GM06990 (cell line): ENCODE measurements around the gene ADAM20.
"Not testable (repeated sequence)": the region's sequence is repeated elsewhere in the genome, so short reads cannot be mapped to it uniquely, and the experiment has no call there.

ENCODE experiments used
- DNase-seq: peaks from one replicate; pipeline ENCODE4 v3.0.0-alpha.2; 2011; ENCODE audit not compliant: insufficient read length; ENCODE audit errors: extremely low read depth
- H3K27me3 ChIP-seq: replicated peaks from 2 replicates; pipeline ENCODE4 v1.6.0; 2011; ENCODE audit warnings: low read length; ENCODE audit not compliant: control insufficient read depth, insufficient read depth
- H3K36me3 ChIP-seq: 2 replicates; pipeline ENCODE4 v1.5.1; 2011; ENCODE audit warnings: low read length; ENCODE audit not compliant: control insufficient read depth, insufficient read depth
- H3K4me3 ChIP-seq: replicated peaks from 2 replicates; pipeline ENCODE4 v1.5.1; 2011; ENCODE audit warnings: low read depth, mild to moderate bottlenecking, control low read depth, low read length
- TF ChIP-seq, protein P1 (sequence below): IDR thresholded peaks from 2 replicates; pipeline ENCODE4 v1.5.1; 2011; ENCODE audit warnings: low read length, control low read depth, mild to moderate bottlenecking, inconsistent platforms; ENCODE audit not compliant: insufficient read depth, poor library complexity, severe bottlenecking

ADAM20 gene

DNA sequence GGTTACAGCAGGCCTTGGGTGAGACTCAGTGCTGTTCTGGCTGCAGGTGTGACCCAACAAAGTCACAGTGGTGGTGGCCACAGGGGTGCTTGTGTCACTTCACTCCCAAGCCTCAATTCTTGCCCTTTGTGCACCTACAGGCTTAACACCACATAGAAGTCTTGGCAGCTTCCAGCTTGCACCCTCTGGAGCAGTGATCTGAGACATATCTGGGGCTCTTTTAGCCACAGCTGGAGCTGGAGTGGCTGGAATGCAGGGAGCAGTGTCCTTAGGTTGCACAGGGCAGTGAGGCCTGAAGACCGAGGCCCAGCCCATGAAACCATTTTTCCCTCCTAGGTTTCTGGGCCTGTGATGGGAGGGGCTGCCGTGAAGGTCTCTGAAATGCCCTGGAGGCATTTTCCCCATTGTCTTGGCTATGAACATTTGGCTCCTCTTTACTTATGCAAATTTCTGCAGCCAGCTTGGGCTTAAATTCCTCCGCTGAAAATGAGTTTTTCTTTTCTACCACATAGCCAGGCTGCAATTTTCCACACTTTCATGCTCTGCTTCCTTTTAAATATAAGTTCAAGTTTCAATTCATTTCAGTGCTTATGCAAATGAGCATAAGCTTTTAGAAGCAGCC lies 45.1 kb downstream of the ADAM20 start:
- DNase-seq: no peak
- Histone ChIP-seq H3K27me3 (no peaks in the 10 kb centered on the region), H3K36me3 (no peaks in the 10 kb centered on the region), H3K4me3 (no peak overlapping the region)
- TF ChIP-seq, protein P1, sequence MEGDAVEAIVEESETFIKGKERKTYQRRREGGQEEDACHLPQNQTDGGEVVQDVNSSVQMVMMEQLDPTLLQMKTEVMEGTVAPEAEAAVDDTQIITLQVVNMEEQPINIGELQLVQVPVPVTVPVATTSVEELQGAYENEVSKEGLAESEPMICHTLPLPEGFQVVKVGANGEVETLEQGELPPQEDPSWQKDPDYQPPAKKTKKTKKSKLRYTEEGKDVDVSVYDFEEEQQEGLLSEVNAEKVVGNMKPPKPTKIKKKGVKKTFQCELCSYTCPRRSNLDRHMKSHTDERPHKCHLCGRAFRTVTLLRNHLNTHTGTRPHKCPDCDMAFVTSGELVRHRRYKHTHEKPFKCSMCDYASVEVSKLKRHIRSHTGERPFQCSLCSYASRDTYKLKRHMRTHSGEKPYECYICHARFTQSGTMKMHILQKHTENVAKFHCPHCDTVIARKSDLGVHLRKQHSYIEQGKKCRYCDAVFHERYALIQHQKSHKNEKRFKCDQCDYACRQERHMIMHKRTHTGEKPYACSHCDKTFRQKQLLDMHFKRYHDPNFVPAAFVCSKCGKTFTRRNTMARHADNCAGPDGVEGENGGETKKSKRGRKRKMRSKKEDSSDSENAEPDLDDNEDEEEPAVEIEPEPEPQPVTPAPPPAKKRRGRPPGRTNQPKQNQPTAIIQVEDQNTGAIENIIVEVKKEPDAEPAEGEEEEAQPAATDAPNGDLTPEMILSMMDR: no peak

DNA sequence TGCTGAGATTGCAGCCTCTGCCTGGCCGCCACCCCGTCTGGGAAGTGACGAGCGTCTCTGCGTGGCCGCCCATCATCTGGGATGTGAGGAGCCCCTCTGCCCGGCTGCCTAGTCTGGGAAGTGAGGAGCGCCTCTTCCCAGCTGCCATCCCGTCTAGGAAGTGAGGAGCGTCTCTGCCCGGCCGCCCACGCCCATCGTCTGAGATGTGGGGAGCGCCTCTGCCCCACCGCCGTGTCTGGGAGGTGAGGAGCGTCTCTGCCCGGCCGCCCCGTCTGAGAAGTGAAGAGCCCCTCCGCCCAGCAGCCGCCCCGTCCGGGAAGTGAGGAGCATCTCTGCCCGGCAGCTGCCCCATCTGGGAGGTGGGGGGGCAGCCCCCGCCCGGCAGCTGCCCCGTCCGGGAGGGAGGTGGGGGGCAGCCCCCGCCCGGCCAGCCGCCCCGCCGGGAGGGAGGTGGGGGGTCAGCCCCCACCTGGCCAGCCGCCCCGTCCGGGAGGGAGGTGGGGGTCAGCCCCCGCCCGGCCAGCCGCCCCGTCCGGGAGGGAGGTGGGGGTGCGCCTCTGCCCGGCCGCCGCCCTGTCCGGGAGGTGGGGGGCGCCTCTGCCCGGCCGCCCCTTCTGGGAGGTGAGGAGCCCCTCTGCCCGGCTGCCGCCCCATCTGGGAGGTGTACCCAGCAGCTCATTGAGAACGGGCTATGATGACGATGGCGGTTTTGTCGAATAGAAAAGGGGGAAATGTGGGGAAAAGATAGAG lies 57.3 kb downstream of the ADAM20 start:
- H3K4me3 ChIP-seq, DNase-seq, H3K27me3 ChIP-seq, H3K36me3 ChIP-seq: not testable (repeated sequence)

GRCh38 chr14:70475459-70475858 lies 59.3 kb downstream of the ADAM20 start:
- H3K27me3 ChIP-seq, H3K36me3 ChIP-seq, H3K4me3 ChIP-seq, DNase-seq: not testable (repeated sequence)

- Histone ChIP-seq H3K36me3 (no peaks in the 10 kb centered on the region), H3K27me3 (no peaks in the 10 kb centered on the region), H3K4me3 (no peak overlapping the region)
- TF ChIP-seq, protein P1: no peak
- DNase-seq: no peak
These were observed 61.0 kb downstream of the ADAM20 start for GRCh38 chr14:70473825-70474224.
